GM18861 (cell line): Measurements from ENCODE around the gene ANKRD62.

Experiments
- ATAC-seq: cut with Tn5 transposase; IDR thresholded peaks from one replicate; pipeline ENCODE4 v1.9.1; 2021; ENCODE audit not compliant: unreplicated experiment

Gene ANKRD62

DNA sequence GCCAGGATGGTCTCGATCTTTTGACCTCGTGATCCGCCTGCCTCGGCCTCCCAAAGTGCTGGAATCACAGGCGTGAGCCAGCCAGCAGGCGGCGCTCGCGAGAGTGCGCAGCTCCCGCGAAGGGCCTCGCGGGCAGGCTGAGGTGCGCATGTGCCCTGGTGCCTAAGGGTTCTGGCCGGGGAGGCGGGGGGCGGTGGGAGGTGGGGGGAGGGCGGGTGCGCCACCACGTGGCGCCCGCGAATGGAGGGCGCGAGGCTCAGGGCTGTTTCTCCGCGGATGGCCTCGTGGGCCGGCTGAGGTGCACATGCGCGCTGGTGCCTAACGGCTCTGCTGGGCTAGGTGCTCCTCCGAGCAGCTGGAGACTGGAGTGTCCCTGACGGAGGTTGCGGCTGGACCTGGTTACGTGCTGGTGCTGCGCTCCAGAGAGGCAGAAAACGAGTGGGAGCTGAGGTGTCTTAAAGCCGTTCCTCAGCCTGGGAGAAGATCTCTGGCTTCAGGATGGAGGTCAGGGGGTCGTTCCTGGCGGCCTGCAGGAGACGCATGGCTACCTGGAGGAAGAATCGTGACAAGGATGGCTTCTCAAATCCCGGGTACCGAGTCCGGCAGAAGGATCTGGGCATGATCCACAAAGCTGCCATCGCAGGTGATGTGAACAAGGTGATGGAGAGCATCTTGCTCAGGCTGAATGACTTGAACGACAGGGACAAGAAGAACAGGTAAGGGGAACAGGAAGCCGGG is at the start of gene ANKRD62:
ANKRD62 (plus strand) TSS at position 324 of the 738 bp plus-strand sequence; CDS start at position 499, 175 bp downstream.
- no peak for ATAC-seq

DNA sequence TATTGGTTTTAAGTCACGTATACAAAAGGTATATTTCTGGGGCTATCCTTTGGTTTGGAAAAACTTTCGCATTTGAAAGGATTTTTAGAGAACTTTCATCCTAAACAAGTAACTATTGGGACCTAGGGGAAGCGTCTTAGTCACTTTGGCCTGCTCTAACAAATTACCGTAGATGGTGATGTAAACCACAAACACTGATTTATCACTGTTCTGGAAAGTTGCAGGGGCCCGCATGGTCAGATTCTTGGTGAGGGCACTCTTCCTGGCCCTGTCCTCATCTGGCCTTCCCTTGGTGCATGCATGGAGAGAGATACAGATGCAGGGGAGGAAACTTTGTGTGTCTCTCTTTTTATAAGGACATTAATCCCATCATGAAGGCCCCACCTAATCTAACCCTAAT is 49.1 kb upstream of the ANKRD62 start:
- no peak for ATAC-seq

DNA sequence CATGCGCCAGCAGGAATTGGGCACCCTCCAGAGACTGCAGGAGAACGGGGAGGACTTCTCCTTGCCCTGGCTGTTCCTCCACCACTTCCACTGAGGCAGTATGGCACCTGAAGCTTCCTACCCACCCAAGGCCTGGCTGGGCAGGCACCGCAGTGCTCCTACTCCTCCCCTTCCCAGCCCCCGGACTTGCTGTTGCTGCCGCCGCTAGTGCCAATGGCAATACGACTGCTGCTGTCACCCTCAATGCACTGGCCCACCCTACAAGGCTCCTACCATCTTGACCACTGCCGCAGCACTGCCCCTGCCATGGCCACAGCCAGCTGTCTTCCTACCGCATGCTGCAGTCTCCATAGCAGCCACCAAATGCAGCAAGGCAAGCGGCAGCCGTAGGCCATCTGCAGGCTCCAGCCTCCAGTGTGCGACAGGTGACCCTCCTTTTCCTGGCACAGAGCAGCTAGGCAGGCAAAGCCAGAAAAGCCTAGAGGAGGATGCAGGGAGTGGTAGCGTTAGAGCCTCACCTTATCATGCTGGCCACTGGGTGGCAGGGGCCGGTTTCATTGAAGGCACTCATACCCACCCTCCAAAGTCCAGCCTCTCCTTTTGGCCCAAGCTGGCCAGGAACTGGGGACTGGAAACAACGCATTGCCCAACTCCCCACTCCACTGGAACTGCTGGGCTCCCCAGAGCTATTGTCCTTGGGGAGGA is 47.4 kb upstream of the ANKRD62 start:
- ATAC-seq, result no peak

DNA sequence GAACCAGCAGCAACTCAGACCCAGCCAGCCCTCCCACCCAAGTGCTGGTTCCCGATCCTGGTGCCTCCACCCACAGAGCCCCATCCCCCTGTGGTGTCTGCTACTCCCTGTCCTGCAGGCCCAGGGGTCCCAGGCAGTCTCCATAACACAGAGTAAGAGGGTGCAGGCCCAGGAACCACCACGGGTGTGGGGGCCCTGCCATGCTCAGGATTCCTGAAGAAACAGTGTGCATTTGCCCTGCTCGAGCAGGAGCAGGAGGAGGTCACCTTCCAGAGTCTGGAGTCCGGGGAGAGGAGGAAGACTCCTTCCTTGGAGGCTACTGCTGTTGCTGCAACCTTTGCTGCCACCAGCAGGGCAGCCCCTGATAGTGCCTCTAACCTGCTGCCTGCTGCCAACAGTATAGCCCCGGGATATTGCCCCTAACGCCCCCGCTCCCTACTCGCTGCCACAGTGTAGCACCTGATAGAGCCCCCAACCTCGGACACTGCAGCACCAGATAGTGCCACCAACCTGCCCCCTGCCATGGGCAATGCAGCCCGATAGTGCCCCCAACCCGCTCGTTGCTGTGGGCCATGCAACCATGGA is 46.8 kb upstream of the ANKRD62 start:
- ATAC-seq, result no peak

DNA sequence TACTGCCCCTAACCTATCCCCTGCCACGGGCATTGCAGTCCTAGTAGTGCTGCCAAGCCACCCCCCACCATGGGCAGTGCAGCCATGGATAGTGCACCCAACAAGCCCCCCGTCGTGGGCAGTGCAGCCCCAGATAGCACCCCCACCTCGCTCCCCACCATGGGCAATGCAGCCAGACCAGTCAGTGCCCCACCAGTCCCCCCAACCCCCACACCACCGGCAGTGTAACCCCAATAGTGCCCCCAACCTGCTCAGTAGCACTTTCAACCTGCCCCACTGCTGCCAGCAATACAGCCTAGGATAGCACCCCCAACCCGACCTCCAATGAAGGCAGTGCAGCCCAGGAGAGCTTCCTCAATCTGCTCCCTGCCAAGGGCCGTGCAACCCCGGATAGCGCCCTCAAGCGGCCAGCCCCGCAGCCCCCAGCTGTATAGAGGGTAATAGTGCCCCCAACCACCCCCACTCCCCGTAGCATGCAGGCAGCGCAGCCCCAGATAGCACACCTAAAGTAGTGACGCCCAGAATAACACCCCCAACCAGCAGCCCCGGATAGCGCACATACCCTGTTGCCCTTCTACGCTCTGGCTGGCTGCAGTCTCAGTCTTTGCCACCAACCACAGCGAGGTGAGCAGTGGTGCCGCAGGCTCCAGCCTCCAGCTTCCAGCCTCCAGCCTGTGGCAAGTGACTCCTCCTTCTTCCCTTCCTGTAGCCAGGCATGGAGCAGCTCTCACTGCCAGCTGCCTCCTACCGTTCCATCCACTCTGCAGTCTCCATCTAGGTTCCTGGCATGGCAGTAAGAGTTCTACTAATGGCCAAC is 45.4 kb upstream of the ANKRD62 start:
- ATAC-seq, result no peak

DNA sequence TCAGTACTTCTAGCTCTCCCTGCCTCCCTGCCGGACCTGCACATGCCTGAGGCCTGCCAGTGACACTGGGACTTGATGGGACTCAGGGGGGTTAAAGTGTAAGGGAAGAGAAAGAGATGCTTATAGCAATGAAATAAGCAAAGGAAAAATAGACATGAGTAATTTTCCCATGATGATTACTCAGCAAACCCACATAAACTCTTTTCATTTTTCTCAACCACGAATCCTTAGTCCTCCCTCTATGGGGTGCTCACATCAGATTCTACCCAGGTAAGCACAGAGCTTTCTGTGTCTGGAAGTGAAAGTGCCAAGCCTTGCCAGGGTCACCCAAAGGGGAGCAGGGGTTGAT is 44.8 kb upstream of the ANKRD62 start:
- ATAC-seq, result no peak

DNA sequence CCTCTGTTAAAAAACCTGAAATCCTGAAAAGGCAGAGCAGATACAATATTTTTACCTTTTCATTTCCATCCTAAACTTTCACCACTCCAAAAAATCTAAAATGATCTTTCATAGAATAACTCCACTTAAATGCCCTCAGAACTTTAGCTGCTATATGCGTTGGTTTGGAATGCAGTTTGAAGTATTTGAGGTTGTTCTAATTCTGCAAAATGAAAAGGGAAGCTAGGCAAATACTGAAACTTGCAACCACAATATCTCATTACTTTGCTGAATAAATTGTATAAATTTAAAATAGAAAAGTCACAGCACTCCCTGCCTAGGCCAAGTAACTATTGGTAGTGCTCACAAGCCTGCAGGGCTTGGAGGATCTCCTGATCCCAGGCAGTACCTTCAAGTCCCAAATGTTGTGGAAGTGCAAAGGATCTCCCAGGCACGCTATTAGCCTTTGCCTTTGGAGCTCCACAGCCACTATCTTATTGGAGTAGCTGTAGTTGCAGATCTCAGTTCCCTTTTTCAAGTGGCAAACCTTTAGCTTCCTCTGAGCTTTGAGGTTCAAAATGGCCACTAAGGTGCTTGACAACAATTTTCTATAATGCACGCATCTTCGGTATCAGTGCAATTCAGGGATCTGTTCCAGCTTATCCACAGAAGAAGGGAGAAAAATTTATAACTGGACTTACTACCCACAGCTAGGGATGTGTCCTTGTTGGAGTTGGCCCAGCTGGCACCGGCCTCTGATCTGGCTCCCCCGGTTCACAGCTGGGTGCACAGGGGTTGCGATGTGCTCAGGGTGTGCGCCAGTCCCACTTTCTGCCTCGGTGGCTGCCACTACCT is 43.4 kb upstream of the ANKRD62 start:
- peak; percentile 82 for ATAC-seq

DNA sequence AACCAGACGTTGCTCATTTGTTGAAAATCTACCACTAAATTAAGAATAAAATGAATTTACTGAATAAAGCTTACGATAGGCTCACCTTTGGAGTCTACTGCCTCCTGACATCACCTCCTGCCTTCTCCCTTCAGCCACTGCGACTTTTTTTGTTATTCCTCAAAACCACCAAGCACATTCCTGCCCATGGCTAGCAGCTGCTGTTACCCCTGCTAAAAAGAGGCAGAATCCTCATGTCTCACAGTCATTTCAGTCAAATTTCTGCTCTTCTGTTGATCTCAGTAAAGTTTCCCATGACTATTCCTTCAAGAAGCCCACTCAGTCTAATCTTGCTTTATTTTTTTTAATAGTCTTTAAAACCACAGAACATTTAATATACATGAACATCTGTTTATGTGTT is 40.8 kb upstream of the ANKRD62 start:
- ATAC-seq, result no peak

DNA sequence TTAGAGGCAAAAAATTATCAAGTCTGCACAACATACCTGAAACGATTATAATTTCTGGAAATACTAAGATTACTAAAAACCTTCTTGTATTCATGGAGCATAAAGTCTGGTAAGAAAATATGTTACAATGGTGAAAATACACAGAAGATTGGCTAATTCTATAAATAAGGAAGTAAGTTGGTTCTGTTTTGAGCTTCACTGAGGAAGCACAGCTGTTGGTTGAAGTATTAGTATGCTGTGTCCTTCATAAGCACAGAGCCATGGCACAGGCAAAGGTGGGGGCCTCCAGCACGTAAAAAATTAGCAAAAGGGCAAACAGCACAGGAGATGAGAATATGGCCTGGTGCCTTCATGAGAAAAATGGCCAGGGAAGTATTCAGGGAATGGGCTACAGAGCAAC is 40.4 kb upstream of the ANKRD62 start:
- ATAC-seq, result peak; percentile 45

DNA sequence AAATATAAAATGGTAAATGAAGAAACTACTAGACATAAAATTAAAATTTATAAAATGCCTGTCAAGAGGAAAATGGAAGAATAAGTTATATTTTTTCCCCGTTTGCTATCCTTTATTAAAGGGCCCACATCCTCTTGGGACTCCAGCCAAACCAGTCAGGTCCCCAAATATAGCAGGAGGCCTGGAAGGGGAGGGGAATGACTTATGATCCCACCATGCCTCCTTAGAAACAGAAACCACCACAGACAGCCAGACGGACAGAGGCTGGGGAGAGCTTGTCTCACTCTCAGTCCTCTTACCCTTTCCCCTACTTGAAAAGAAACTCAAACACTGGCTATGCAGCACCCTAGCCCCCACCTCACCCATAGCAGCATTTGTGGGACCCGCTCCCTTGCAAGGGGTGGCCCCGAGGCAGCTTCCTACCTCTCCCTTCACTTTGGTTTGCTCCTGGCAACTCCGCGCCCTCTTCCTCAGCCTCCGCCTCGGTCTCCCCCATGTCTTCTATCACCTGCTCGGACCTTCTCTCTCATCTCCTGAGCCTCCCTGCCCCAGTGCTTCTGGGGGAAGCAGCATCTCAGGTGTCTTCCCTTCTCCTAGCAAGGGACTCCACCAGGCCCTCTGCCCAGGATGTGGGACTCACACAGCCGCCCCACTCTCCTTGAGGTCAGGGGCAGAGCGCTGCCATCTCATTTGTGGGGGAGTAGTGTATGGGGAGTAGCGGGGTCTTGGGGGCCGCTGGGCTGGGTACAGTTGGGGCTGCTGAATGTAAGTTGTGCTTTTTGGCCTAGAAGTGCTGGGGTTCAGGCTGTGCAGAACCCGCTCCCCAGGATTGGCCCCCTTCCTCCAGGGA is 37.4 kb upstream of the ANKRD62 start:
- ATAC-seq, result no peak

DNA sequence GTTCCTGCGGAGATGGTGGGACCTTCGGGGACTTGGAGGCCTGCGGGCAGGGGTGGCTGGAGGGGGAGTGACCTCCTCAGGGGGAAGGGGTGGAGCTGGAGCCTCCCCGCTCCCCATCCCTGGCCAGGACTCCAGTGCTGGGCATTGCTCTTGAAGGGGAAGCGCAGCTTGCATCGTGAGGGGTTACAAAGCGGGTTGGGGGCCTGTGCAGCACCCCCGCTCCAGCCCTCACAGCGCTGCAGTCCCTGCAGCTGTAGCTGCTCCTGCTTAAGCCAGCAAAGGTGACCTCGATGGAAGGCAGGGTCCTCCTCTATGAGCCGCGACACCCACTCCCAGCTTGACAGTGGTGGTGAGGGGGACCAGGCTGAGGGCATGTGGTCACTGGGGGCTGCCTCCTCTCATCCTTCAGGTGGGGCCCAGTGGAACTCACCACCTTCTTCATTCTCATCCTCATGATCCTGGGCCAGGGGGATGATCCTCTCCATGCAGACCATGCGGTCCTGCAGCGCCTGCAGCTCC is 36.7 kb upstream of the ANKRD62 start:
- ATAC-seq, result no peak

DNA sequence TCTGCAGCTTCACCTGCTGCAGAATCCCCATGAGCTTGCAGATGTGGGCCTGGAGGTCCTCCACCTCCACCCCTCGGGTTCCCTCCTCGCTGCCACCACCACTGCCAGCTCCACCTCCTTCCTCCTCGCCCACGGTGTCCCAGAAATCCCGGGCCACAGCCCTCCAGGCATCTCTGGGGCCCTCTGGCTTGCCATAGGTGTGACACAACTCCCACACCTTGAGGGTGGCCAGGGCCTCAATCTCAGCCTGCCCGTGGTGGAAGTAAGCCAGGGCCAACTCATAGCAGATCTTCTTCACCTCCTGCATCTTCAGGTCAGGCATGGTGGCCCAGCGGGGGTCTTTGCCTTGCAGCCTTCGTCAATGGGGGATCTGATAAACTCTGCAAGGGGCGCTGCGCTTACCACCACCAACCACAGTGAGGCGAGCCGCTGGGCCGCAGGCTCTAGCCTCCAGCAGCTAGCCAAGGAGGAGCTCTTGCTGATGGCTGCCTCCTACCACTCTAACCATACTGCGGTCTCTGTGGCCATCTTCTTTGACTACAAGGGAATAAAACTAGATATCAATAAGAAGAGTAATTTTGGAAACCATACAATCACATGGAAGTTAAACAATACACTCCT is 36.1 kb upstream of the ANKRD62 start:
- no peak for ATAC-seq

DNA sequence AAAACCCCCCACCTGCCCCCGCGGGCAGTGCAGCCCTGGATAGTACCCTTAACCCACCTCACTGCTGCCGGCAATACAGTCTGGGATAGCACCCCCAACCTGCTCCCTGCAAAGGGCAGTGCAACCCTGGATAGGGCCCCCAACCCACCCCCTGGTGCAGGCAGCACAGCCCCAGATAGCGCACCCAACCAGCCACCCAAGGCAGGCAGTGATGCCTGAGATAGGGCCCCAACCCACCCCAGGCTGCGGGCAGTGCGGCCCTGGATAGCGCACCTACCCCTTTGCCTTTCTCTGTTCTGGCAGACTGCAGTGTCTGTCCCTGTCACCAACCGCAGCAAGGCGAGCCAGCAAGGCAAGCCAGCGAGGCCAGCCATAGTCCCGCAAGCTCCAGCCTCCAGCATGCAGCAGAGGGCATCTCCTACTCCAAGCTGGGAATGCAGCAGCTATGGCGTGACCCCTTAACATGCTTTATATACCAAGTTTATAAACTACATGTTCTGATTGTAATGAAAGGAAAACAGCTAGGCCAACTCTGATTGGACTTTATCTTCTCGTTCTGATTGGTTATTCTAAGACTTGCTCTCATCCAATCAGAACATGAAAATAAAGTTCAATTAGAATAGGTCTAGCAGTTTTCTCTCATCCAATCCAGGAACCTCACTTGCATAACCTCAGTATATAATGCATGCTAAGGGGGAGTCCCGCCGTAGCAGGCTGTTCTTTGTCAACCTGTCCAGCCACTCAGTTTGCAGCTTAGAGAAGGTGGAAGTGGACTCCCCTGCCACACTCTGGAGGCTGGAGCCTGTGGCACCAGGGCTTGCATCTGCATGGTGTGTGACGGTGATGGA is 34.1 kb upstream of the ANKRD62 start:
- no peak for ATAC-seq

DNA sequence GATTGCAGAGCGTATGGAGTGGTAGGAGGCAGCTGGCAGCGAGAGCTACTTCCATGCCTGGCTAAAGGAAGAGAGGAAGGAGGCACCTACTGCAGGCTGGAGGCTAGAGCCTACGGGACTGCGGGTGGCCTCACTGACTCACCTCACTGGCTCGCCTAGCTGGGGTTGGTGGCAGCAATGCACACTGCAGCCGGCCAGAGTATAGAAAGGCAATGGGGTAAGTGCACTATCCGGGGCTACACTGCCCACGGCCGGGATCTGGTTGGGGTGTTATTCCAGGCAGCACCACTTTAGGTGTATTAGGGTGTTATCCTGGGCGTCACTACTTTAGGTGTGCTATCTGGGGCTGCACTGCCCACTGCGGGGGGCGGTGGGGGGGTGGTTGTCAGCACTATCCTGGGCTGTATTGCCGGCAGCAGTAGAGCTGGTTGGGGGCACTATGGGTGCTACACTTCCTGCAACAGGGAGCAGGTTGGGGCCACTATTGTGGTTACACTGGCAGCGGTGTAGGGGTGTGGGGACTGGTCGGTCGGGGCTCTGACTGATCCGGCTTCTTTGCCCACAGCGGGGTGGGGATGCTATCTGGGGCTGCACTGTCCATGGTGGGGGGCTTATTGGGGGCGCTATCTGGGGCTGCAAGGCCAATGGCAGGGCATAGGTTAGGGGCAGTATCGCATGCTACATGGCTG is 33.3 kb upstream of the ANKRD62 start:
- ATAC-seq, result no peak

DNA sequence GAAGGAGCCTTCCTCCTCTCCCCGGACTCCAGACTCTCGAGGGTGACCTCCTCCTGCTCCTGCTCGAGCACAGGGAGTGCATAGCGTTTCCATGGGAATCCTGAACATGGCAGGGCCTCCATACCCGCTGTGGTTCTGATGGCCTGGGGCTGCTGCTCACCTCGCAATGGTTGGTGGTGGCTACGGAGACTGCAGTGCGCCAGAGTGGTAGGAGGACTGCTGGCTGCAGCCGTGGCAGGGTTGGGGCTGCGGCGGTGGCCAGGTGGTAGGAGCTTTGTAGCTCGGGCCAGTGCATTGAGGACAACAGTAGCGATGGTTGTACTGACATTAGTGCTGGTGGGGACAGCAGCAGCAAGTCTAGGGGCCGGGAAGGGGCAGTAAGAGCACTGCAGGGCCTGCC is 32.0 kb upstream of the ANKRD62 start:
- ATAC-seq, result no peak

DNA sequence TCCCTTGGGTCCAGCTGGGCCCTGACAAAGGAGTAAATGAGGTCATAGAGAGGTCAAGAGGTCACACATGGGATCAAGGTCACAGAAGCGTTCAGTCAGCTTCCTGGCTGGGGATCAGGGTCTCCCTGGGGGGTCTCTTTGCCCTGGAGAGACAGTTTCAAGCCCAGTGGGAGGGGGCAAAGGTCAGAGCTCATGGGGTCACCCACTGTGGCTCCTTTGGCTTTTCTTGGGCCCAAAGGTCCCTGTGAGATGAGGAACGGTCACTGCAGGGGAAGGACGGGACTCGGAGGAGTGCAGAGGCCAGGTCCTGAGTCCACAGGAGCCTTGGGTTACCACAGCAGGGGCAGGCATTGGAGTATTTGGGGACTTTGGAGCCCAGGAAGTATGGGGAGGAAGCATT is 30.7 kb upstream of the ANKRD62 start:
- ATAC-seq, result no peak

DNA sequence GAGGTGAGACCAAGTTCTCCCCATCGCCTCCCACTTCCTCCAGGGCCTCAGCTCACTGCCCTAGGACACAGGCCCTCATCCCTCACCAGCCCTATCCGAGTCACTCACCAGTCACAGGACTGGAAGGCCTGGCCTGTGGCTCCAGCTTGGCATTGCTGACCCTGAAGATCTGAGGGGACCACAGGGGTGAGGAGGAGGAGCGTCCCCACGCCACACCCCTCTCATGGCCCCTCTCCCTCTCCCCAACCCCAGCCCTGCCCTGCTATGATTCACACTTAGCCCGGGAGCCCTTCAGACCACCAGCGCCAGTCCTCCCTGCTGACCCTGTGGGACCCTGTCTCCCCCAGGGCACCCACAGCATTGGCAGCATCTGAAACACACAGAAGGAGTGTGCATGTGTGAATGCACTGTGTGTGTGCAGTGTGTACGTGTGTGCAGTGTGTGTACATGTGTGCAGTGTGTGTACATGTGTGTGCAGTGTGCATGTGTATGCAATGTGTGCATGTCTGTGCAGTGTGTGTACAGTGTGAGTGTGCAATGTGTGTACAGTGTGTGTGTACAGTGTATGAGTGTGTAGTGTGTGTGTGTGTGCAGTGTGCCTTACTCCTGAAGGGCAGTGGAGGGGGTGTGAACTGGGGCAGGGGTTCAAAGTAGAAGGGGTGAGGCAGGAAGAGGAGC is 29.4 kb upstream of the ANKRD62 start:
- ATAC-seq, result no peak
